Measurements from ENCODE around the gene CACNB3.

The CACNB3 gene

DNA sequence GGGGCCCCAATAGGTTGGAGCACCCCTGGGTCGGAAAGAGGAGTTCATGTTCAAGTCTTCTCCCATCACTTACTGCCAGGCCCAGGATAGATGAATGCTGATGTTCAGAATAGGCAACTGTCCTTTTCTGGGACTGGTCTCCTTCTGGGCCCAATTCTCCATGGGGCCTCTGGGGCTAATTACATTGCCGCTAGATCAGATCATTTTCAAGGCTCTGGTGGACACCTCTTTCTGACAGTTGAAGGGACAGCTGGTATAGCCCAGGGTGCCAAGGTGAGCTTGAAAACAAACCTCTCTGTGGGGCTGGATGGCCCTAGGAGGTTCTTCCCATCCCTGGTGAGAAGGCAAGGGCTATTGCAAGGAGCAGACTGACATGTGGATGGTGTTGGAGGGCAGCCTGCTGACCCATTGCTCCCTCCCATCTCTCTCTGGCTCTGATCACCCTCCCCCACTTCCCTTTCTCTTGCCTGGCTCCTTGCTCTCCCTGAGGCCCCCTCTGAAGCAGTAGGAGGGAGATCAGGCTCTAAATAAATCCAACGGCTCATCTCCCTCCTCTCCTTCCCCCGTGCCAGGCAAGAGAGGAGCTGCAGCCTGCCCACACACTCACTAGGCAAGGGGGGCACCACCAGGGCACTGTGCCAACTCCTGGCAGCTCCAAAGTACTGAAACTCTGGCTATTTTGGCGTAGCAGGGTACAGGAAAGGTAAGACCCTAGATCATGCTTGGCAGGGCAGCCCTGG lies 1.9 kb downstream of the CACNB3 start:
- TF ChIP-seq, protein P1, sequence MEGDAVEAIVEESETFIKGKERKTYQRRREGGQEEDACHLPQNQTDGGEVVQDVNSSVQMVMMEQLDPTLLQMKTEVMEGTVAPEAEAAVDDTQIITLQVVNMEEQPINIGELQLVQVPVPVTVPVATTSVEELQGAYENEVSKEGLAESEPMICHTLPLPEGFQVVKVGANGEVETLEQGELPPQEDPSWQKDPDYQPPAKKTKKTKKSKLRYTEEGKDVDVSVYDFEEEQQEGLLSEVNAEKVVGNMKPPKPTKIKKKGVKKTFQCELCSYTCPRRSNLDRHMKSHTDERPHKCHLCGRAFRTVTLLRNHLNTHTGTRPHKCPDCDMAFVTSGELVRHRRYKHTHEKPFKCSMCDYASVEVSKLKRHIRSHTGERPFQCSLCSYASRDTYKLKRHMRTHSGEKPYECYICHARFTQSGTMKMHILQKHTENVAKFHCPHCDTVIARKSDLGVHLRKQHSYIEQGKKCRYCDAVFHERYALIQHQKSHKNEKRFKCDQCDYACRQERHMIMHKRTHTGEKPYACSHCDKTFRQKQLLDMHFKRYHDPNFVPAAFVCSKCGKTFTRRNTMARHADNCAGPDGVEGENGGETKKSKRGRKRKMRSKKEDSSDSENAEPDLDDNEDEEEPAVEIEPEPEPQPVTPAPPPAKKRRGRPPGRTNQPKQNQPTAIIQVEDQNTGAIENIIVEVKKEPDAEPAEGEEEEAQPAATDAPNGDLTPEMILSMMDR (conservative IDR thresholded peaks at IDR 0.05; ENCODE audit: low read depth, low read length) = no peak
- DNase-seq (ENCODE audit: low read depth) = no peak
- no peak overlapping the region for H3K4me3 ChIP-seq (ENCODE audit: low read depth, low read length)

DNA sequence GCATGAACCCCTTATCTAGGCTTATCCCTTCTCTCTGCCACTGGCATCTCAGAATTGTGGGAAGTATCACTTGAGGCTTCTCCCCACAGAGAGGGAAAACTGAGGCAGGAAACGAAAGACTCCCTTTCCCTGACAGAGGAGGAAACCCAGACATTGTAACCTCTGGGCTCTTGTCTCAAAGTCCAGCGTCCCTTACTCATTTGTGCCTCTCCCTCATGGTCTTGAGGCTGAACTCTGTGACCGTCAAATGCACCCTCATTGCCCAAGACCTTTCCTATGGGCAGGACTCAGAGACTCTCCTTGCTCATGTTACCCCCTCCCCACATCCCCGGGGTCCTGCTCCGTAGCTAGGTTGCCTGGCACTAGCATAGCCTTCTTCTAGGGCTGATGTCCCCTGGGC lies 3.8 kb downstream of the CACNB3 start:
- DNase-seq (ENCODE audit: low read depth) = no peak
- TF ChIP-seq, protein P1 (conservative IDR thresholded peaks at IDR 0.05; ENCODE audit: low read depth, low read length) = no peak
- no peak overlapping the region for H3K4me3 ChIP-seq (ENCODE audit: low read depth, low read length)

DNA sequence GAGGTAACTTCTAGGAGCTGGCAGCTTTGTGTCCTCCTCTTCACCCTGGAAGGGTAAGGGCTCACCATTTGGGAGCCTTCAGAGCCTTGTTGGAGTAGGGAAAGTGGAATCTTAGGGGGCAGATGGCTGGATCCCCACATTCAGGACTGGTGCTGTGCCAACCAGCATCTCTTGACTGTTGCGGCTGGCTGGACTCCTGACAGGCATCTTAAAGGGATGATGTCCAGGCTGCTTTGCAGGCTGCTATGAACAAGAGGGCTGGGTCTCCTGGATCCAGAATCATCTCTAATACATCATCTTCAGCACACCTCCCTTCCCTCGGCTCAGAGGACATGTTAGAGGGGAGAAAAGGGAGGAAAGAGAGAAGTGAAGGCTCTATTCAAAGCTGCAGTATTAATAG lies 4.4 kb downstream of the CACNB3 start:
- TF ChIP-seq, protein P1 (conservative IDR thresholded peaks at IDR 0.05; ENCODE audit: low read depth, low read length) = no peak
- no peak for DNase-seq (ENCODE audit: low read depth)
- H3K4me3 ChIP-seq (ENCODE audit: low read depth, low read length) = no peak overlapping the region

DNA sequence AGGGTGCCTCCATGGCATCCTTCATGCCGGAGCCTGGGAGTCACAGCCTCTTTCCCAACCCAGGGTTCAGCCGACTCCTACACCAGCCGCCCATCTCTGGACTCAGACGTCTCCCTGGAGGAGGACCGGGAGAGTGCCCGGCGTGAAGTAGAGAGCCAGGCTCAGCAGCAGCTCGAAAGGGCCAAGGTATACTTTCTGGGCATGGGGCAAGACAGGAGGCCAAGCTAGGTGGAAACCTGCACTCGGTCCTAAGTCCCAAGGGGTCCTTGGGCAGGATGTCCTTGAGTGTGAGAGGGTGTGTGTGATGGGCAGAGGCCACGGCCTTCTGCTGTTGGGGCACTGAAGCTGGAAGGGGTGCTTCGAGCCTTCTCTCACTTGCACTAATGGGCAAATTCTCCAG lies 5.0 kb downstream of the CACNB3 start:
- no peak for DNase-seq (ENCODE audit: low read depth)
- TF ChIP-seq, protein P1 (conservative IDR thresholded peaks at IDR 0.05; ENCODE audit: low read depth, low read length) = no peak
- H3K4me3 ChIP-seq (ENCODE audit: low read depth, low read length) = no peak overlapping the region

GRCh38 chr12:48824112-48824511 lies 5.8 kb downstream of the CACNB3 start:
- TF ChIP-seq, protein P1 (conservative IDR thresholded peaks at IDR 0.05; ENCODE audit: low read depth, low read length) = no peak
- H3K4me3 ChIP-seq (ENCODE audit: low read depth, low read length) = no peak overlapping the region
- no peak for DNase-seq (ENCODE audit: low read depth)

DNA sequence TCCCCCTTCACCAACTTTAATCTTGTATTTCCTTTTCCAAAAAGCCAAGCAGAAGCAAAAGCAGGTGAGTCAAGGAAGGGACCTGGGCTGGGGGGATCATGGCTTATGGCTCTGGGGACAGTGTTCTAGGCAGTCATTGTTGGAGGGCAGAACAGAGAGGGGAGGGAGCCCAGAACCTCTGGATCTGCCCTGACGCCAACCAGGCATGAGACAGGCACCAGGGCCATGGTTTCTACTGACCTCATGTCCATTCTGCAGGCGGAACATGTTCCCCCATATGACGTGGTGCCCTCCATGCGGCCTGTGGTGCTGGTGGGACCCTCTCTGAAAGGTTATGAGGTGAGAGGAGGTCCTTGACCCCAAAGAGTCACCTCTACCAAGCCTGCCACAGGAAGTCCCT lies 6.6 kb downstream of the CACNB3 start:
- DNase-seq (ENCODE audit: low read depth) = no peak
- H3K4me3 ChIP-seq (ENCODE audit: low read depth, low read length) = no peak overlapping the region
- TF ChIP-seq, protein P1 (conservative IDR thresholded peaks at IDR 0.05; ENCODE audit: low read depth, low read length) = no peak

DNA sequence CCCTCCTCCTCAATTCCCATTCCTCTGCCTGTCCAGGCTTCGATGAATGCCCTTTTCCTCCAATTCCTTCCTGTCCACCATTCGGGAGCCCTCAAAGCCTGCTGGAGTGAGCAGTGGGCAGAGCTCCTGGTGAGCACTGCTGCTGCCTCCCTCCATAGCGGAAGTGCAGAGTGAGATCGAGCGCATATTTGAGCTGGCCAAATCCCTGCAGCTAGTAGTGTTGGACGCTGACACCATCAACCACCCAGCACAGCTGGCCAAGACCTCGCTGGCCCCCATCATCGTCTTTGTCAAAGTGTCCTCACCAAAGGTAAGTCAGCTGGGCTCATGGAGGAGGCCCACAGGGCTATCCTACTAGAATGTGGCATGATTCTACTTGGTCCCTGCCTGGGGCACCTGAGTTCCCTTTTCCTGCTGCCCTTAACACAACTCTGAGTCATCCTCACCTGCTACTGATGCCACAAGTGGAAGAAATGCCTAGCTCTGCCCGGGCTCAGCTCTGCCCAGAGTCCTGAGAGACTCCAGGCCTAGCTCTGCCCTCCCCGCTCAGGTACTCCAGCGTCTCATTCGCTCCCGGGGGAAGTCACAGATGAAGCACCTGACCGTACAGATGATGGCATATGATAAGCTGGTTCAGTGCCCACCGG lies 8.0 kb downstream of the CACNB3 start:
- TF ChIP-seq, protein P1 (conservative IDR thresholded peaks at IDR 0.05; ENCODE audit: low read depth, low read length) = no peak
- DNase-seq (ENCODE audit: low read depth) = no peak
- no peak overlapping the region for H3K4me3 ChIP-seq (ENCODE audit: low read depth, low read length)

All from choroid plexus epithelial cell (primary cell).